T1000 (cell line): ENCODE measurements around the gene TPM1.
"Not testable (repeated sequence)": the region's sequence is repeated elsewhere in the genome, so short reads cannot be mapped to it uniquely, and the experiment has no call there.

Experiments
- DNase-seq: peaks from one replicate; lab custom pipeline; 2025; ENCODE audit warnings: mixed read lengths; lab: John Stamatoyannopoulos, UW

Gene TPM1

DNA sequence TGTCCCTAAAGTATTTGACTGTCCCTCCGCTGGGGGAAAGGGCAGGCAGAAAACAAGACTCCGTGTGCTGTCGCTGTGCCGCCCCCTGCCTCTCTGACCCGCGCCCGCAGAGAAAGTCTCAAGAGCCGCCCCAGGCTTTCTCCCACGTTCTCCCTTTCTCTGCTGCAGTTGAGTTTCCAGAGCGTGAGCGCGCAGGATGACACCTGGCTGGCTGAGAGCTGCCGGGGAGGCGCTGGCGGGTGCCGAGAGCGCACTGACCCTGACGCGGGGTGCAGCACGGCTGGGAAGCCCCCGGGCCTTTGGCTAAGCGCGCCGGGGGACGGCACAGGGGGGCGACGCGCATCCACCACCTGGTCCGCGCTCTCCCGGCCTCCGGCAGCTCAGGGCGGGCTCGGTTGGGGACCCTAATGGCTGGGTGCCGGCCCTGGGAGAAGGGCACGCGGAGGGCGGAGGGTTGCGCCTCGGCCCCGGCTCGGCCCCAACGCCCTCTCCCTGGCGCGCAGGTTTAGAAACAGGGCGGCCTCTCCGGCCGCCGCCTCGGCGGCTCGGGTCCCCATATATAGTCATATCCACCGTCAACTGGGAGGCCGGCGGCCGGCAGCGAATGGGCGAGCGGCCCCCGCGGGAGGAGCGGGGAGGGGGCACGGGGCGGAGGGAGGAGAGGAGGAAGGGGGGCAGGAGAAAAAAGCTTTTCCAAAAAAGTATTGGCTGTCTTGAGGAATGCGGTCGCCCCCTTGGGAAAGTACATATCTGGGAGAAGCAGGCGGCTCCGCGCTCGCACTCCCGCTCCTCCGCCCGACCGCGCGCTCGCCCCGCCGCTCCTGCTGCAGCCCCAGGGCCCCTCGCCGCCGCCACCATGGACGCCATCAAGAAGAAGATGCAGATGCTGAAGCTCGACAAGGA lies at the start of gene TPM1:
Gene TPM1, plus strand, starts transcription at position 774 of the 903 bp plus-strand sequence. Its CDS starts 83 bp downstream, at position 857.
- peak; percentile 81 for DNase-seq

DNA sequence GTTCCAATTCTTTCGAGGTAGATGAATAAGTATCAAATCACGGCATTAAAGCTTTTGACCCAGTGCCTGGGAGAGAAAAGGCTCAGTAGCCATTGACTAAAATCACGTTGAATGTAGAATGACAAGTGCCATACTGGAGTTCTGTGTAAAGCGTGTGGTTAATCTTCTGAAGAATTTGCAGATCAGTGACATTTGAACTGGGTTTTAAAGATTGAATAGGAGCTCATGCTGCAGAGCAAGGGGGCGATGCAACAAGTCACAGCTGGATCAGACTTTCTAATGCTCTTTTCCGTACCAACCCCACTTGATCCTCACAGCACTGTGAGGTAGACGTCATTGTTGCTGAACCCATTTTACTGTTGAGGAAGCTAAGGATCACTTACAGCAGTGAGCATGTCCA lies 49.5 kb upstream of the TPM1 start:
- DNase-seq: no peak

GRCh38 chr15:62993632-62994031 lies 48.9 kb upstream of the TPM1 start:
- DNase-seq: not testable (repeated sequence)

GRCh38 chr15:62994439-62994838 lies 48.1 kb upstream of the TPM1 start:
- no peak for DNase-seq

DNA sequence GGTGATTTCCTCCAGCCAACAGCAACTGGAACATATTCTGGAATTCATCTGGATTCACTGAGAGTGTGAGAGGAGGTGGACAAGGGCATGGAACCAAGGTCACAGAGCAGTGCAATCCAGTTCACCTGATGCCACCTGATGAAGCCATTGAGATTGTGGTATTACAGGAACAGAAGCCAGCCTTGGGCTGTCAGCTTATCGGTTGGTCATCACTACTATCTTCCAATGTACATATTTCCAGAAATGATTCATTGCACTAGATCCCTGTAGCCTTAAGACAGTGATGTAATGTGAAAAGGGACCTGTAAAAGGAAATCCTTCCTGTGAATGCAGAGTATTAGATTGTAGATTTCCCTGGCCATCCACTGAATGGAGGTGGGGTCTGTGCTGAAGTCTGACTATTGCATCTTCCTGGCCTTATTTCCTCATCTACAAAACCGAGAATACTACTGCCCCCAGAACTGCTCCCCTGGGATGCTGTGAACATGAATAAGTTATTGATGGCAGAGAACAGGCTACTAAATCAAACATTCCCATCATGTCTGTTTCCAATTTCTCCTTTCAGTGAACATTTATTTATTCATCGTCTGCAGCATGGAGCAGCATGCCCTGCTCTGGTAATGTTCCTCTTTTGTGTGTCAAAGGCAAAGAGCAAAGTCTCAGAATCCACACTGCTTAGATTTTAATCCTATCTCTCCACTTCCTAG lies 47.4 kb upstream of the TPM1 start:
- peak; percentile 12 for DNase-seq

DNA sequence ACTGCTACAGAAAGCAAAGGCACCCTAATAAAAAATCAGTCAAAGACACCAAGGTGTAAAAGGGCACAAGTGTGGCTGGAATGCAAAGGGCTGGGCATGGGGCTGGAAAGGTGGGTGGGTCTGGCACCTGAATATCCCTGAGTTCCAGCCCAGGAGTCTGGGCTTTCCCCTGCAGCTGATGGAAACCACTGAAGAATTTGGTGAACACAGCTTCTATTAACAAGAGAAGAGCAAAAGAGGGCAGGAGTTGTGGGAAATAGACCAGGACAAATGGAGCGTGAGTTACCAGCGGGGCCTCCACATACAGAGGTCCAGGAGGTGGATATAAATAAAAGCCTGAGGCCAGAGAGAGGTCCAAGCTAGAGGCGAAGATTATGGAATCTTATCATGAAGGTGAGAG lies 45.1 kb upstream of the TPM1 start:
- no peak for DNase-seq

- no peak for DNase-seq
Measured at GRCh38 chr15:62998262-62998890, 44.2 kb upstream of the TPM1 start.

DNA sequence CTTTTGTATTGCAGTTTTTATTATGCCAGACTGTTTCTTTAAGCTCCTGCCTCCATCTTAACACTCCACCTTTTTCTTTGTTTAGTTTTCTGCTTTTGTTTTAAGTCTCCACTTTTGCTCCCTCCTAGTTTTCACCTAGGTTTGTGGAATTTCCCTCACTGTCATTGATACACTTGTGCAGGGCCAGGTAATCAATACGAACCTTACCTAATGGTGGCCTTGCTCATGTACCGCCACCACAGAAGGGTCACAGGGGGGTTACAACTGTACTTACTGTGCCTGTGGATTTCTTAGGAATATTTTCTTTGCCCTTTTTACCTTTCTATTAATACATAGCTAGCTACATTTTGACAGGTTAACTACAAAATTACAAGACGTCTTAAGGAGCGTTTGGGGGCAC lies 43.4 kb upstream of the TPM1 start:
- DNase-seq: no peak

- no peak for DNase-seq
Measured at GRCh38 chr15:62999923-63000561, 42.5 kb upstream of the TPM1 start.

DNA sequence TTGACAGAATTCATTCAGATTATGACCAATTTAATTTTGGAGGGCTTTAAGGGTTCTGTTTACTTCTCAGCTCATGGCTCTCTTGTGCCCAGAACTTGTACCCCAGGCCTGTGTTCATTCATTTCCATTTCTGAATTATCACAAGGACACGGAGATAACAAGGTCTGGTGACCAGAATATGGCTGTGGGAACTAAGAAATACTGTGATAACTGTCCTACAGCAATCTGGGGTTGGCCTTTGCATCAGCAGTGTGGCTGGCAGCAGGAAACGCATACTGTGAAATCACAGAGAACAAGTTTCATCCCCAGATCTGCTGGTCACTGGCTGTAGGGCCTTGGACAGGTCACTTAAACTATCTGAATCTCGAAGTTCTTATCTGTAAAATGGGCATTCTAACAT lies 41.8 kb upstream of the TPM1 start:
- DNase-seq: no peak

DNA sequence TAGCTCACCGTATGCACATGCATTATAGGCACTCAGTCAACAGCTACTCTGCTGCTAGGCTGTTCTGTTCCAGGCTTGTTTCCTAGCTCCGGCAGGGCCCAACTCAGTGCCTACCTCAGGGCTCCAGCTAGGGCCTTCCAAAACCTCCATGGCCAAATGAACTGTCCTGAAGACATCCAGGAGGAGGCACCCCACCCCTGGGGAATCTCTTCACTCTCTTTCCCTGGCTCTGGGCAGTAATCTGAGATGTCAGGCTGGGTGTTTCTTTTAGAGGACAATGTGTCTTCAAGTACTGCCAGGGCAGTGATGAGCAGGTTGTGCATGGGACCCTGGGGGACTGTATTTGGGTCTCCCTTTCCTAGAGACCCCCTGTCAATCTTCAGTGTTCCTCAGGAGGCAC lies 38.3 kb upstream of the TPM1 start:
- DNase-seq: no peak

GRCh38 chr15:63006032-63006878 lies 36.3 kb upstream of the TPM1 start:
- DNase-seq: no peak

DNA sequence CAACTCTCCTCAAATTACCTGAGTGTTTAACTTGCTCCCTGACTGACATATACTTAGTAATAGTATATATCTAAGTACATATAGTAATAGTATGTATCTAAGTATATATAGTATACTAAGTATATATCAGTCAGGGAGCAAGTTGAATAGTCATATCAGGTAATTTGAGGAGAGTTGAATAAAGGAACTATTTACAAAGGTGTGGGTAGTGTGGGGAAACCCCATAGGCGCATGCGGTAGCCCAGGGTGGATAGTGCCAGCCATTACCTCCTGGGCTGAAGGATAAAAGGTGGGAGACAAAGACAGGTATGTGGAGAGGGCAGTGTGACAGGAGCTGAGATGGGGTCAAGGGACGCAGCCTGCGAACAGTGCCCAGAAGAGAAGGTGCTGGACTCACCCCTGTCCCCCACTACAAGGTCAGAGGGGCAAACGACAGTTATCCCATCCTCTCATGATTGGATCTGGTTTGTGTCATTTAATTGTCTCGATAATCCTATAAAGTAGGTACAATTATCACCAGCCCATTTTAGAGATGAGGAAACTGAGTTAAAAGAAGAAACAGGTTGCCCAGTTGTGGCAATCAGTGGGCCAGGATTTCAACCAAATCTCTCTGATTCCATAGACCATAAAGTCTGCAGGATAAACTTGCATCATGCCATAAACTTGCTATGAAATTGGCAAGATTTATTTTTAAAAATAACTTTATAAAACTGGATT lies 34.1 kb upstream of the TPM1 start:
- no peak for DNase-seq

DNA sequence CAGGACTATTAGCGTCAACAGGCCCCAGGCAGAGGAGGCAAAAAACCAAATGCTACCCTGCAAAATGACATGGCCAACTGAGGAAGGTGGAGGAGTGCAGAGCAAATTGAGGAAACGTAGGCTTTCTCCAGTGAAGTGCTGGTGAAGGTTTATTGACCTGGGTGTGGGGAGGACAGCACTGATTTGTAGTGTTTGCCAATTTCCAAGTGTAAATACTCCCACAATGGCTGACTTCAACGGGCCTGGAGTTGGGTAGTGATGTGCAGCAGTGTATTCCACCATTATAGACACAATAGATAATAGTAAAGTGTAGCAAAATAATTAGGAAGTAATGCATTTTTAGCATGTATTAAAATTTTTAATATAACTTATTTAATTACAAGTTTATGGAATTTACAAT lies 32.2 kb upstream of the TPM1 start:
- no peak for DNase-seq

DNA sequence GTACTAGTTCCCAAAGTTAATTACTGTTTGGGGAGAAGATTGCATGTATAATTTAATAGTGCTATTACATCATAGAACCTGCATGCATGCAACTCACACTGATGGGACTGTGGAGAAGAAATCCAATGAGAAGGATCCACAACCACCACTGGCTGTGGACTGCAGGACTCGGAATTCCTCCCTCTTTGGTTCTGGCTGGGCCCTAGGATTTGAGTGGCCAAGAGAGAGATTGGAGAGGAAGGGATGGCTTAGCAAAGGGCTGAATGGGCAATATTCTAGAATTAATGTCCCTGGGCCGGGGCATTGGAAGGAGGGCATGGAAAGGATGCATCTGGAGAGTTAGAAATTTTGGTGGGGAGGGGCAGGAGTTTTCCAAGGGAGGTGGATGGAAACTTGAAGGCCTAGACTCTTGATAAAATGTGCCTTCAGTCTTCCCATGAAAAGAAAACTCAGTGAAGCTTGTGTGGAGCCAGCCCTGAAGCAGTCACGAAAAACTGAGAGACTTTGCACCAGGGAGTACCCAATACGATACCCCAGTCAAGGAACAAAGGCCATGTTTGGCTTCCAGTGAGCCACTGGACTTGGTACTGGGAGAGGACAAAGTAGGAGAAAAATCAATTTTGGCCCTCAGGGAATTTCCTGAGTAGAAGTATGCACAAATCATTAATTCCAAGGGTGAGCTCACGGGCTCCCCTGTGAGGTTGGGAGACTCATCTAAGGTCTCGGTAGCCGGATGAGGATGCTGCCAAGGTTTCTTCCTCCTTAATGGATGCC lies 31.4 kb upstream of the TPM1 start:
- DNase-seq: no peak

DNA sequence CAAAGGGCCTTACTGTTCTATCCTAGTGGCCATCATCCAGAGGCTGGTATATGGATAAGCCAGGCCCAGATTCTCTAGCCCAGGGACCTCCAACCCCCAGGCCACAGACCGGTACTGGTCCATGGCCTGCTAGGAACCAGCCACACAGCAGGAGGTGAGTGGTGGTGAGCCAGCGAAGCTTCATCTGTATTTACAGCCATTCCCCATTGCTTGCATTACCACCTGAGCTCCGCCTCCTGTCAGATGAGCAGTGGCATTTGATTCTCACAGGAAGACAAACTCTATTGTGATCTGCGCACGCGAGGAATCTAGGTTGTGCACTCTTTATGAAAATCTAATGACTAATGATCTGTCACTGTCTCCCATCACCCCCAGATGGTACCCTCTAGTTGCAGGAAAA lies 30.1 kb upstream of the TPM1 start:
- DNase-seq: no peak

DNA sequence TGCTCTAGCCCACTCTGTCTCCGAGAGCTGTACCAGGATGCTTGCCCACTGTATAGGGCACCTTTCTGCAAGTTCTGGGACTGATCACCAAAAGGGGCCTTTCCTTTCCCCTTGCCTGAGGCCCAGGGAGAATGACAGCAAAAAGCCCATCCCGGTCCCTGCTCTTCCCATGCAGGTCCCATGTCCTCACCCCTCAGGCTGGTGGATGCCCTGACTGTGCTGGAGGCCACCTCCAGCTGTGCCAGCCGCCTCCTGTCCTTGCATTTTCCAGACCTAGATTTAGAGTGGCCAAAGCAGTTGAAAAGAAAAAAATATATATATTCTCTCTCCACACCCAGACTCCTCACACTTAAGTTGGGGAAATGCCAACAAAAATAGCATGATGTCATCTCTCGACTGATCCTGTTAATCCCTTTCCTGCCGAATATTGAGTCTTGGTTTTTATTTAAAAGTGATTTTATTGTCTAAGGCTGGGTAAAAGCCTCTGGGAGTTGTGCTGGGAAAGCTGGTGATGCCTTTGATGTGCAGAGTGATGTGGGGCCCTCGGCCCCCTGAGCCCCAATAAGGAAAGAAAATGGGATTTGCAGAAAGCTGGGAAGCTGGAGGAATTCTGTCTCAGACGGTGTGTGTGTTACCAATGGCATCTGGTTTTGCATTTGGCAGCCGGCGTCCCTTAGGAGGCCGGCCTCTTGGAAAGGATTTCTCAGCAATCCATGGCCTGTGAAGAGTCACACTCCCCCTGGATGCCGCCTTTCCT lies 29.3 kb upstream of the TPM1 start:
- no peak for DNase-seq

DNA sequence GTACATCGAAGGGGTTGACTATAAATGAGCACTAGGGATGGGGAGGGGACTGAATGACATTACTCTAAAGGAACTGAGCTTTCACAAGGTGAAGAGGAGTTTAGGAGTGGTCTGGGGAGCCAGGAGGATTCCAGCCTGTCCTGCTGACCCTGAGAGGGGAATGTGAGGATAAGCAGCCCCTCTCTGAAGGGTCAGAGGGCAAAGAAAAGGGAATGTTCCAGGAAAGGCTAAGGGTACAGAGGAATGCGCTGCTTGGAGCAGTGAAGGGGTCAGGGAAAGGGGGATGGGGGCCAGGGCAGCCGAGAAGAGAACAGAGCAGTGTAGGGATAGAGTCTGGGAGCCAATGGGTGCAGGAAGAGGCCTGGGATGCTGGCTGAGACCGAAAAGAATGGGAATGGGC lies 28.0 kb upstream of the TPM1 start:
- DNase-seq: no peak

GRCh38 chr15:63015618-63016017 lies 26.9 kb upstream of the TPM1 start:
- peak; percentile 7 for DNase-seq
